Measurements from ENCODE around the gene BCL2A1. TPM values are rescaled to one million over a fixed set of nuclear protein-coding genes. Genes with fewer than 3 reads are reported as not detected.
A peak's percentile ranks its signal among the peaks of the same experiment; 100 is the strongest.

The BCL2A1 gene
- total and polyA plus RNA-seq, 4 donors: 0.50 to 2.9 (median 1.2) TPM

- peak overlapping the region in 1 of 2 donors; percentile 5 for H3K9ac ChIP-seq (ENCODE audit: low read depth in 1 of 2, low read length in 2 of 2)
These were observed 3.5 kb downstream of the BCL2A1 start for GRCh38 chr15:79967298-79968182.

GRCh38 chr15:79966634-79967297, 4.2 kb downstream of the BCL2A1 start:
- H3K4me3 ChIP-seq (ENCODE audit: low read depth in 1 of 3, low read length in 3 of 3): no peak overlapping the region
- H3K9me3 ChIP-seq (ENCODE audit: control insufficient read depth in 4 of 4, low read length in 3 of 4): no peaks in the 10 kb centered on the region
- peak overlapping the region in 1 of 2 donors; percentile 5 for H3K27ac ChIP-seq (ENCODE audit: low read depth in 1 of 2, low read length in 2 of 2)
- H3K9ac ChIP-seq (ENCODE audit: low read depth in 1 of 2, low read length in 2 of 2): no peak overlapping the region
- no peaks in the 10 kb centered on the region for H3K27me3 ChIP-seq (ENCODE audit: control insufficient read depth in 4 of 4, insufficient read depth in 4 of 4, low read length in 3 of 4)
- 80% methylated on average over 7 of the region's 7 CpGs for WGBS
- no peak for DNase-seq (ENCODE audit: low spot score)
- peaks cover 0 to 5% (median 0%) of the 10 kb centered on the region in 4 donors for H3K4me1 ChIP-seq (ENCODE audit: control insufficient read depth in 4 of 4, insufficient read depth in 4 of 4, low read length in 3 of 4)
- no peaks in the 10 kb centered on the region for H3K36me3 ChIP-seq (ENCODE audit: control insufficient read depth in 4 of 4, insufficient read depth in 3 of 4, low read depth in 1 of 4, low read length in 3 of 4)
- TF ChIP-seq FOXA2 (IDR thresholded peaks at IDR 0.05) (no peak), RAD21 (IDR thresholded peaks at IDR 0.05) (no peak), CTCF (IDR thresholded peaks at IDR 0.05; ENCODE audit: low read depth, low read length, missing input control) (no peak), JUND (IDR thresholded peaks at IDR 0.05) (no peak), SP1 (IDR thresholded peaks at IDR 0.05) (no peak)
- TF ChIP-seq, protein P1, sequence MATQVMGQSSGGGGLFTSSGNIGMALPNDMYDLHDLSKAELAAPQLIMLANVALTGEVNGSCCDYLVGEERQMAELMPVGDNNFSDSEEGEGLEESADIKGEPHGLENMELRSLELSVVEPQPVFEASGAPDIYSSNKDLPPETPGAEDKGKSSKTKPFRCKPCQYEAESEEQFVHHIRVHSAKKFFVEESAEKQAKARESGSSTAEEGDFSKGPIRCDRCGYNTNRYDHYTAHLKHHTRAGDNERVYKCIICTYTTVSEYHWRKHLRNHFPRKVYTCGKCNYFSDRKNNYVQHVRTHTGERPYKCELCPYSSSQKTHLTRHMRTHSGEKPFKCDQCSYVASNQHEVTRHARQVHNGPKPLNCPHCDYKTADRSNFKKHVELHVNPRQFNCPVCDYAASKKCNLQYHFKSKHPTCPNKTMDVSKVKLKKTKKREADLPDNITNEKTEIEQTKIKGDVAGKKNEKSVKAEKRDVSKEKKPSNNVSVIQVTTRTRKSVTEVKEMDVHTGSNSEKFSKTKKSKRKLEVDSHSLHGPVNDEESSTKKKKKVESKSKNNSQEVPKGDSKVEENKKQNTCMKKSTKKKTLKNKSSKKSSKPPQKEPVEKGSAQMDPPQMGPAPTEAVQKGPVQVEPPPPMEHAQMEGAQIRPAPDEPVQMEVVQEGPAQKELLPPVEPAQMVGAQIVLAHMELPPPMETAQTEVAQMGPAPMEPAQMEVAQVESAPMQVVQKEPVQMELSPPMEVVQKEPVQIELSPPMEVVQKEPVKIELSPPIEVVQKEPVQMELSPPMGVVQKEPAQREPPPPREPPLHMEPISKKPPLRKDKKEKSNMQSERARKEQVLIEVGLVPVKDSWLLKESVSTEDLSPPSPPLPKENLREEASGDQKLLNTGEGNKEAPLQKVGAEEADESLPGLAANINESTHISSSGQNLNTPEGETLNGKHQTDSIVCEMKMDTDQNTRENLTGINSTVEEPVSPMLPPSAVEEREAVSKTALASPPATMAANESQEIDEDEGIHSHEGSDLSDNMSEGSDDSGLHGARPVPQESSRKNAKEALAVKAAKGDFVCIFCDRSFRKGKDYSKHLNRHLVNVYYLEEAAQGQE (IDR thresholded peaks at IDR 0.05): no peak
- TF ChIP-seq, protein P2, sequence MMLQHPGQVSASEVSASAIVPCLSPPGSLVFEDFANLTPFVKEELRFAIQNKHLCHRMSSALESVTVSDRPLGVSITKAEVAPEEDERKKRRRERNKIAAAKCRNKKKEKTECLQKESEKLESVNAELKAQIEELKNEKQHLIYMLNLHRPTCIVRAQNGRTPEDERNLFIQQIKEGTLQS (IDR thresholded peaks at IDR 0.05): no peak

More at GRCh38 chr15:79967298-79968182, 3.5 kb downstream of the BCL2A1 start:
- H3K4me3 ChIP-seq (ENCODE audit: low read depth in 1 of 3, low read length in 3 of 3): no peak overlapping the region
- H3K27ac ChIP-seq (ENCODE audit: low read depth in 1 of 2, low read length in 2 of 2): peak overlapping the region in 1 of 2 donors; percentile 5
- H3K9me3 ChIP-seq (ENCODE audit: control insufficient read depth in 4 of 4, low read length in 3 of 4): no peaks in the 10 kb centered on the region
- H3K36me3 ChIP-seq (ENCODE audit: control insufficient read depth in 4 of 4, insufficient read depth in 3 of 4, low read depth in 1 of 4, low read length in 3 of 4): no peaks in the 10 kb centered on the region
- peaks cover 0 to 8% (median under 1%) of the 10 kb centered on the region in 4 donors for H3K4me1 ChIP-seq (ENCODE audit: control insufficient read depth in 4 of 4, insufficient read depth in 4 of 4, low read length in 3 of 4)
- no peak for DNase-seq (ENCODE audit: low spot score)
- no peaks in the 10 kb centered on the region for H3K27me3 ChIP-seq (ENCODE audit: control insufficient read depth in 4 of 4, insufficient read depth in 4 of 4, low read length in 3 of 4)
- WGBS: 89% methylated on average over 10 of the region's 10 CpGs
- TF ChIP-seq JUND (IDR thresholded peaks at IDR 0.05) (no peak), RAD21 (IDR thresholded peaks at IDR 0.05) (no peak), YY1 (IDR thresholded peaks at IDR 0.05) (no peak), HNF4G (IDR thresholded peaks at IDR 0.05) (no peak), RXRA (IDR thresholded peaks at IDR 0.05) (no peak), GABPA (IDR thresholded peaks at IDR 0.05 in 1 of 2, conservative IDR thresholded peaks at IDR 0.05 in 1 of 2) (no peak), EGR1 (IDR thresholded peaks at IDR 0.05; ENCODE audit: low read depth in 2 of 2) (no peak), NR2F2 (IDR thresholded peaks at IDR 0.05) (no peak), HNF4A (conservative IDR thresholded peaks at IDR 0.05) (no peak), CTCF (IDR thresholded peaks at IDR 0.05; ENCODE audit: low read depth, low read length, missing input control) (no peak)
- TF ChIP-seq, protein P2 (IDR thresholded peaks at IDR 0.05): no peak
- TF ChIP-seq, protein P3, sequence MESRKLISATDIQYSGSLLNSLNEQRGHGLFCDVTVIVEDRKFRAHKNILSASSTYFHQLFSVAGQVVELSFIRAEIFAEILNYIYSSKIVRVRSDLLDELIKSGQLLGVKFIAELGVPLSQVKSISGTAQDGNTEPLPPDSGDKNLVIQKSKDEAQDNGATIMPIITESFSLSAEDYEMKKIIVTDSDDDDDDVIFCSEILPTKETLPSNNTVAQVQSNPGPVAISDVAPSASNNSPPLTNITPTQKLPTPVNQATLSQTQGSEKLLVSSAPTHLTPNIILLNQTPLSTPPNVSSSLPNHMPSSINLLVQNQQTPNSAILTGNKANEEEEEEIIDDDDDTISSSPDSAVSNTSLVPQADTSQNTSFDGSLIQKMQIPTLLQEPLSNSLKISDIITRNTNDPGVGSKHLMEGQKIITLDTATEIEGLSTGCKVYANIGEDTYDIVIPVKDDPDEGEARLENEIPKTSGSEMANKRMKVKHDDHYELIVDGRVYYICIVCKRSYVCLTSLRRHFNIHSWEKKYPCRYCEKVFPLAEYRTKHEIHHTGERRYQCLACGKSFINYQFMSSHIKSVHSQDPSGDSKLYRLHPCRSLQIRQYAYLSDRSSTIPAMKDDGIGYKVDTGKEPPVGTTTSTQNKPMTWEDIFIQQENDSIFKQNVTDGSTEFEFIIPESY (IDR thresholded peaks at IDR 0.05): no peak

All from liver (tissue), 9 donors.